Measurements from ENCODE around the gene ABT1. TPM values are rescaled to one million over a fixed set of nuclear protein-coding genes. Genes with fewer than 3 reads are reported as not detected.

ABT1 gene
- polyA plus RNA-seq, 1 donor (not counting 4 experiments of a cell fraction or from before 2014, with no cell fraction given): 16.8 TPM

DNA sequence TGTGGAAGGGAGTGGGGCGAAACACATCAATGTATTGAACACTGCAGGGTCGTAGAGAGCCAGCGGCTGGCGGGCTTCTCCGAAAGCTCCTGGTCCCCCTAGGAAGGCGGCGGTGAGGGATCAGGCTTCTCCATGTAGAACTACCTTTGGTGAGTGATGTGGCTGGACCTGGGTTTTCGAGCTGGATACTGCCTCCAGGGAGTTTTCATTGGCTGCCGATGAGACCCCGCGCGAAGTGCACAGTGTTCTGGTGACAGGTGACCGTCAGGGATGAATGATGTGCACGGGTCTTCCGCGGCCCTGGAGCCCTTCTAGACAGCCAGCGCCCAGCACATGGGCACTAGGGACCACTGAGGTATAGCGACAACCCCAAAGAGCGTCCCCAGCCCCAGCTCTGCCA, 16.4 kb downstream of the ABT1 start:
- H2AFZ ChIP-seq (ENCODE audit: control insufficient read depth, low read length): no peak overlapping the region
- no peaks in the 10 kb centered on the region for H3K36me3 ChIP-seq (ENCODE audit: control insufficient read depth in 2 of 2, extremely low read depth in 1 of 2, insufficient read depth in 2 of 2, low read length in 2 of 2)
- peaks cover 6% of the 10 kb centered on the region for H3K4me1 ChIP-seq (ENCODE audit: control insufficient read depth, extremely low read depth, insufficient read depth, low read length)
- H3K9me1 ChIP-seq (ENCODE audit: control insufficient read depth, extremely low read depth, insufficient read depth, low read length): no peaks in the 10 kb centered on the region
- no peak for DNase-seq (ENCODE audit: low read depth, low spot score)
- no peak for FAIRE-seq
- H3K9me3 ChIP-seq (ENCODE audit: control insufficient read depth, low read depth, low read length): peaks cover 2% of the 10 kb centered on the region
- H3K4me2 ChIP-seq (ENCODE audit: control insufficient read depth, extremely low read depth, insufficient read depth, low read depth, low read length): no peak overlapping the region
- H3K9ac ChIP-seq (ENCODE audit: control insufficient read depth, extremely low read depth, insufficient read depth, low read length): no peak overlapping the region
- TF ChIP-seq, protein P1, sequence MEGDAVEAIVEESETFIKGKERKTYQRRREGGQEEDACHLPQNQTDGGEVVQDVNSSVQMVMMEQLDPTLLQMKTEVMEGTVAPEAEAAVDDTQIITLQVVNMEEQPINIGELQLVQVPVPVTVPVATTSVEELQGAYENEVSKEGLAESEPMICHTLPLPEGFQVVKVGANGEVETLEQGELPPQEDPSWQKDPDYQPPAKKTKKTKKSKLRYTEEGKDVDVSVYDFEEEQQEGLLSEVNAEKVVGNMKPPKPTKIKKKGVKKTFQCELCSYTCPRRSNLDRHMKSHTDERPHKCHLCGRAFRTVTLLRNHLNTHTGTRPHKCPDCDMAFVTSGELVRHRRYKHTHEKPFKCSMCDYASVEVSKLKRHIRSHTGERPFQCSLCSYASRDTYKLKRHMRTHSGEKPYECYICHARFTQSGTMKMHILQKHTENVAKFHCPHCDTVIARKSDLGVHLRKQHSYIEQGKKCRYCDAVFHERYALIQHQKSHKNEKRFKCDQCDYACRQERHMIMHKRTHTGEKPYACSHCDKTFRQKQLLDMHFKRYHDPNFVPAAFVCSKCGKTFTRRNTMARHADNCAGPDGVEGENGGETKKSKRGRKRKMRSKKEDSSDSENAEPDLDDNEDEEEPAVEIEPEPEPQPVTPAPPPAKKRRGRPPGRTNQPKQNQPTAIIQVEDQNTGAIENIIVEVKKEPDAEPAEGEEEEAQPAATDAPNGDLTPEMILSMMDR (optimal IDR thresholded peaks at IDR 0.05 in 1 of 3, IDR thresholded peaks at IDR 0.05 in 1 of 3, conservative IDR thresholded peaks at IDR 0.05 in 1 of 3; ENCODE audit: extremely low read depth in 1 of 3, insufficient read depth in 2 of 3, low read length in 3 of 3): no peak
- TF ChIP-seq EZH2 (IDR thresholded peaks at IDR 0.05; ENCODE audit: low read length): no peak
- H3K27me3 ChIP-seq (ENCODE audit: control insufficient read depth, extremely low read depth, insufficient read depth, low read length): peaks cover 31% of the 10 kb centered on the region
- no peaks in the 10 kb centered on the region for H3K79me2 ChIP-seq (ENCODE audit: control insufficient read depth, insufficient read depth, low read length)
- no peak overlapping the region for H3K4me3 ChIP-seq (ENCODE audit: control insufficient read depth in 2 of 3, extremely low read depth in 1 of 3, insufficient read depth in 2 of 3, low read depth in 1 of 3, low read length in 3 of 3)
- no peaks in the 10 kb centered on the region for H4K20me1 ChIP-seq (ENCODE audit: control insufficient read depth, extremely low read depth, insufficient read depth, low read length)
- dilution Hi-C loops (cut with MboI; ENCODE audit: extremely low pct_ligation_motif_present, low sequenced_read_pairs): no loop called here
- H3K27ac ChIP-seq (ENCODE audit: control insufficient read depth, insufficient read depth, low read length): no peak overlapping the region

DNA sequence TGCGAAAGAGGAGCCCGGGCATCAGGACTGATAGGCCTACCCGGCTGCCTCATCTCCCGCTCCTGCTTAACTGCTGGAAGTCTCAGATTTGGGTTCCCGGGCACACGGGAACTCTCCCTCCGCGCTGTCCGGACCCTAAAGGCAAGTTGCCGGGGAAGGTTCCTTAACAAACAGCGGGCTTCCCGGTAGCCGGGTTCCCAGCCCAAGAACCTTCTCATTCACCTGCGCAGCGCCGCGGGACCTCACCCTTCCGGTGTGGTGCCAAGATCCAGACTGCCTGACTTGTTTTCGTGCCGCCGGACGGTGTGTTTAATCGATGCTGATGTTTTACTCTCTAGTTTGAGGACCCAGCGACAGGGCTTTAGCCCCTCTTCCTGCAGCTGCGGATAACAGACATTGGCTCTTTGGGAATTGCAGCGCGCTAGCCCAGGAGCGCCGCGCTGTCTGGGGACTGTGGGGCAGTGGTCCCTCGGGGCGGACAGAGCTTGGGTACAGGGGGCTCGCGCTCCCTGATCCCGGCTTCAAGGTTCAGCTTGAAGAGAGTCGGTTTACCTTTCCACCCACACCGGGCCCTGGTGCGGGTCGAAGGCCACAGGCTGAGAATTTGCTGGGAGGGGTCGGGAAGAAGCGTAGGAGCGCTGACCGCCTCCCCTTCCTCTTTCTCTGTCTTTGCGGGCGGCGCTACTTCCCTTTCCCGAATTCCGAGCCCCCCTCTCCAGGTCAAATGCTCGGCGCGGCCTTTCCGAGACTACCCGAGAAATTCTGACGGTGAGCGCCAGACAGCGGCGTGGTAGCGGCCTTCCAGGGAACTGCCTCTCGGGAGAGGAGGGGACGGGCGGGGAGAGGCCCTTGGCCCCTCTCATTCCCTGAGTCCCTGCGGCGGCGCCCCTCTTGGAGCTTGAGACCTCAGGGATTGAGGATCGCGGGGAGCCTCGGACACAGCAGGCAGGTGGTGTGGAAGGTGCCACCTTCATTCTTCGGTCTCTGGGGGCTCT, 17.2 kb downstream of the ABT1 start:
- Histone ChIP-seq H3K79me2 (ENCODE audit: control insufficient read depth, insufficient read depth, low read length) (no peaks in the 10 kb centered on the region), H3K4me2 (ENCODE audit: control insufficient read depth, extremely low read depth, insufficient read depth, low read depth, low read length) (peak overlapping the region; percentile 85), H3K27me3 (ENCODE audit: control insufficient read depth, extremely low read depth, insufficient read depth, low read length) (peaks cover 31% of the 10 kb centered on the region), H4K20me1 (ENCODE audit: control insufficient read depth, extremely low read depth, insufficient read depth, low read length) (no peaks in the 10 kb centered on the region), H3K4me3 (ENCODE audit: control insufficient read depth in 2 of 3, extremely low read depth in 1 of 3, insufficient read depth in 2 of 3, low read depth in 1 of 3, low read length in 3 of 3) (peak overlapping the region in 2 of 3 experiments; percentile 57 to 68), H3K27ac (ENCODE audit: control insufficient read depth, insufficient read depth, low read length) (no peak overlapping the region), H3K9me3 (ENCODE audit: control insufficient read depth, low read depth, low read length) (peaks cover 2% of the 10 kb centered on the region), H3K4me1 (ENCODE audit: control insufficient read depth, extremely low read depth, insufficient read depth, low read length) (peaks cover 6% of the 10 kb centered on the region), H3K36me3 (ENCODE audit: control insufficient read depth in 2 of 2, extremely low read depth in 1 of 2, insufficient read depth in 2 of 2, low read length in 2 of 2) (no peaks in the 10 kb centered on the region), H3K9me1 (ENCODE audit: control insufficient read depth, extremely low read depth, insufficient read depth, low read length) (no peaks in the 10 kb centered on the region), H2AFZ (ENCODE audit: control insufficient read depth, low read length) (peak overlapping the region; percentile 56), H3K9ac (ENCODE audit: control insufficient read depth, extremely low read depth, insufficient read depth, low read length) (no peak overlapping the region)
- TF ChIP-seq, protein P1 (optimal IDR thresholded peaks at IDR 0.05 in 1 of 3, IDR thresholded peaks at IDR 0.05 in 1 of 3, conservative IDR thresholded peaks at IDR 0.05 in 1 of 3; ENCODE audit: extremely low read depth in 1 of 3, insufficient read depth in 2 of 3, low read length in 3 of 3): no peak
- peak; percentile 74 for TF ChIP-seq EZH2 (IDR thresholded peaks at IDR 0.05; ENCODE audit: low read length)
- no peak for FAIRE-seq
- dilution Hi-C loops (cut with MboI; ENCODE audit: extremely low pct_ligation_motif_present, low sequenced_read_pairs): no loop called here
- no peak for DNase-seq (ENCODE audit: low read depth, low spot score)

Data from keratinocyte (primary cell).